ENCODE measurements around the gene SNRNP25. TPM values are rescaled to one million over a fixed set of nuclear protein-coding genes. Genes with fewer than 3 reads are reported as not detected.

The SNRNP25 gene
- total and polyA plus RNA-seq, 2 of the 8 experiments (the other 6 are each of a cell fraction or from before 2014, with no cell fraction given) = 53.0 to 58.4 TPM

DNA sequence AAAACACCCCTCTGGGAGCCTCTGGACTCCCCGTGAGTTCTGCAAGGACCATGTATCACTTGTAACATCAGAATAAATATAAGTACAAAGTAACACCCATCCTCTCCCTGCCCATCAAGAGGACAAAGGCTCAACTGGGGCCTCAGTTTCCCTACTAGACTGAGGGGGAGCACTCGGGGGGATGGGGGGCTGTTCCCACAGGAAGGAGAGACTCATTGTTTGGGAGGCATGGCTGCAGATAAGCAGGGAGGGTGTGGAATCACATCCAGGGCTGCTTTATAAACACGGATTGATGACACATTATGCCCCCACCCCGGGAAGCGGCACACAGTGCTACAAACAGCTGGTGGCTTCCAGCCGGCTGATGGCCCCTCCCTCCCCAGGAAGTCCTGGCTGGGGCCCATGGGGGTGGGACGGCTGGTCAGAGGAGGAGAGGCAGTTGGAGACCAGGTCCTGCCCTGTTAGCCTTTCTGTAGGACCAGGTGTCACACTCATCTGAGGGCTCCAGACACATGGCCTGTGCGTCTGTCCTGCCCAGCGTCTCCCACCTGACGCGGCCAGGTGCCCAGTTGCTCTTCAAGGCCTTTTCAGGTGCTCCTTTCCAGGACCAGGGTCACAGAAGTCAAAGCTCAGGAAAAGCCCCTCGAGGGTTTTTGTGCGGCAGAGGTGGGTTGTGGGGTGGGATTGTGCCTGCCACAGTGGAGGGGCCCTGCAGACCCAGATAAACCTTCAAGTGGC lies 23.1 kb downstream of the SNRNP25 start:
- no peak for DNase-seq (ENCODE audit: low read depth in 1 of 2, low spot score in 2 of 2)
- no peaks in the 10 kb centered on the region for H3K79me1 ChIP-seq (ENCODE audit: low read depth, low read length)
- POLR2A ChIA-PET (ENCODE audit: partially characterized antibody) = interaction anchor here (0.5 to 3.2 kb wide), 10 partner anchors 8 to 326 kb away, joined by 3 to 19 read pairs (median 4); no protein-coding TSS in a partner anchor
- TF ChIP-seq KDM5A (IDR thresholded peaks at IDR 0.05; ENCODE audit: low read length) = no peak
- TF ChIP-seq CHD2 (IDR thresholded peaks at IDR 0.05; ENCODE audit: low read length) = no peak
- no peak for TF ChIP-seq ASH2L (IDR thresholded peaks at IDR 0.05; ENCODE audit: low read length)
- TF ChIP-seq SP4 (IDR thresholded peaks at IDR 0.05; ENCODE audit: low read length) = no peak
- no peak for TF ChIP-seq POLR2AphosphoS5 (IDR thresholded peaks at IDR 0.05; ENCODE audit: low read depth, low read length)
- TF ChIP-seq, protein P1, sequence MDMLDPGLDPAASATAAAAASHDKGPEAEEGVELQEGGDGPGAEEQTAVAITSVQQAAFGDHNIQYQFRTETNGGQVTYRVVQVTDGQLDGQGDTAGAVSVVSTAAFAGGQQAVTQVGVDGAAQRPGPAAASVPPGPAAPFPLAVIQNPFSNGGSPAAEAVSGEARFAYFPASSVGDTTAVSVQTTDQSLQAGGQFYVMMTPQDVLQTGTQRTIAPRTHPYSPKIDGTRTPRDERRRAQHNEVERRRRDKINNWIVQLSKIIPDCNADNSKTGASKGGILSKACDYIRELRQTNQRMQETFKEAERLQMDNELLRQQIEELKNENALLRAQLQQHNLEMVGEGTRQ (IDR thresholded peaks at IDR 0.05; ENCODE audit: low read length) = no peak
- TF ChIP-seq YY1 (IDR thresholded peaks at IDR 0.05; ENCODE audit: low read depth, low read length) = no peak
- no peak for TF ChIP-seq NRF1 (IDR thresholded peaks at IDR 0.05; ENCODE audit: low read depth, low read length)
- no peak for TF ChIP-seq SUZ12 (IDR thresholded peaks at IDR 0.05; ENCODE audit: low read length)
- TF ChIP-seq SAP30 (IDR thresholded peaks at IDR 0.05; ENCODE audit: insufficient read depth, insufficient replicate concordance, low read length) = no peak
- TF ChIP-seq TAF7 (optimal IDR thresholded peaks at IDR 0.05; ENCODE audit: borderline replicate concordance, low read depth, low read length) = no peak

More for the DNA sequence above, 23.1 kb downstream of the SNRNP25 start:
- no peak overlapping the region for H3K23ac ChIP-seq (ENCODE audit: insufficient read length)
- H4K91ac ChIP-seq (replicated peaks; ENCODE audit: insufficient read length, low read length) = peak overlapping the region; percentile 39
- peaks cover 0 to 6% of the 10 kb centered on the region in 2 experiments for H4K20me1 ChIP-seq (replicated peaks in 1 of 2; ENCODE audit: control insufficient read depth in 1 of 2, insufficient read depth in 2 of 2, low read length in 2 of 2)
- no peak overlapping the region for H4K8ac ChIP-seq (ENCODE audit: extremely low read depth, insufficient read depth, low read length)
- no peak overlapping the region for H3K9ac ChIP-seq (replicated peaks in 1 of 4; ENCODE audit: extremely low read depth in 1 of 4, low read depth in 3 of 4, low read length in 3 of 4)
- FAIRE-seq = no peak
- H3K4ac ChIP-seq (replicated peaks; ENCODE audit: insufficient read length, low read depth, low read length) = peak overlapping the region; percentile 50
- H3K23me2 ChIP-seq (ENCODE audit: low read depth, low read length) = peaks cover 21% of the 10 kb centered on the region; the same call in 1 of the 2 replicates
- H4K5ac ChIP-seq (ENCODE audit: insufficient read length, low read depth, low read length) = no peak overlapping the region
- peak overlapping the region; percentile 87; the same call in 1 of the 2 replicates for H2BK12ac ChIP-seq (ENCODE audit: low read depth, low read length)
- H2BK15ac ChIP-seq (ENCODE audit: low read length) = peak overlapping the region; percentile 99
- peaks cover 0 to 4% (median 3%) of the 10 kb centered on the region in 4 experiments; a peak in 3 of 7 replicates for H3K27me3 ChIP-seq (replicated peaks in 1 of 4; ENCODE audit: control insufficient read depth in 3 of 4, extremely low read depth in 1 of 4, insufficient read depth in 3 of 4, low read length in 3 of 4)
- peak overlapping the region; percentile 60; the same call in 1 of the 2 replicates for H3K18ac ChIP-seq (ENCODE audit: extremely low read depth, low read length)
- H3K14ac ChIP-seq (ENCODE audit: insufficient read length) = no peak overlapping the region
- peak overlapping the region; percentile 92 to 95; a peak in 2 of 4 replicates for H3K4me2 ChIP-seq (ENCODE audit: insufficient read depth in 1 of 2, low read depth in 2 of 2, low read length in 2 of 2)
- H3K79me2 ChIP-seq (ENCODE audit: control insufficient read depth in 1 of 2, insufficient read depth in 2 of 2, low read length in 2 of 2) = no peaks in the 10 kb centered on the region
- H3K27ac ChIP-seq (ENCODE audit: low read depth, low read length) = no peak overlapping the region
- H2AK5ac ChIP-seq (ENCODE audit: low read depth, low read length) = peak overlapping the region; percentile 58; the same call in 1 of the 2 replicates
- H3K36me3 ChIP-seq (ENCODE audit: control insufficient read depth in 2 of 4, insufficient read depth in 4 of 4, low read length in 3 of 4) = peaks cover 0 to 2% (median 0%) of the 10 kb centered on the region in 4 experiments; a peak in 1 of 8 replicates
- 0 out of 2 replicates have a peak overlapping the region, but pooled peaks have one; percentile 66 for H2BK5ac ChIP-seq (ENCODE audit: low read depth, low read length)
- H3K4me3 ChIP-seq (ENCODE audit: extremely low read depth in 1 of 4, insufficient read depth in 2 of 4, low read depth in 3 of 4, low read length in 4 of 4) = peak overlapping the region in 1 of 4 experiments; percentile 75; a peak in 2 of 8 replicates
- no peak overlapping the region for H2AFZ ChIP-seq (ENCODE audit: low read length)
- H3K56ac ChIP-seq (replicated peaks; ENCODE audit: insufficient read length, low read depth, low read length) = peak overlapping the region; percentile 5
- CTCF ChIA-PET (ENCODE audit: partially characterized antibody) = interaction anchor here (0.7 to 25.7 kb wide), 7 partner anchors 9 to 105 kb away, joined by 3 to 856 read pairs (median 5); partner anchors contain the start of gene RHBDF1
- H3K9me3 ChIP-seq (ENCODE audit: insufficient read depth in 2 of 2, low read depth in 1 of 2, low read length in 1 of 2) = no peaks in the 10 kb centered on the region
- 81% methylated on average over 13 of the region's 13 CpGs; no CpG with 5 or more reads in 1 of the 2 experiments for WGBS, 2 experiments (ENCODE audit: extremely low coverage in 1 of 2, insufficient coverage in 1 of 2, insufficient read length in 1 of 2, insufficient replicate concordance in 2 of 2, low coverage in 1 of 2, low lambda C conversion rate in 2 of 2, missing lambda C conversion rate in 1 of 2)
- H2BK20ac ChIP-seq (ENCODE audit: low read length) = no peak overlapping the region
- peaks cover 6 to 57% (median 43%) of the 10 kb centered on the region in 4 experiments for H3K4me1 ChIP-seq (replicated peaks in 1 of 4; ENCODE audit: control insufficient read depth in 3 of 4, insufficient read depth in 4 of 4, low read length in 3 of 4)
- H2BK120ac ChIP-seq (replicated peaks; ENCODE audit: low read depth, low read length) = no peak overlapping the region
